Measurements from ENCODE around the gene OR52B2. TPM values are rescaled to one million over a fixed set of nuclear protein-coding genes. Genes with fewer than 3 reads are reported as not detected.

The OR52B2 gene
- total and polyA plus RNA-seq, 4 donors = 0.33 TPM; not detected in 3

- Histone ChIP-seq H3K9ac (ENCODE audit: low read depth in 1 of 2, low read length in 2 of 2) (no peak overlapping the region), H3K4me3 (ENCODE audit: low read depth in 1 of 3, low read length in 3 of 3) (no peak overlapping the region), H3K9me3 (ENCODE audit: control insufficient read depth in 4 of 4, low read length in 3 of 4) (no peaks in the 10 kb centered on the region), H3K36me3 (ENCODE audit: control insufficient read depth in 4 of 4, insufficient read depth in 3 of 4, low read depth in 1 of 4, low read length in 3 of 4) (peaks cover 19 to 94% (median 78%) of the 10 kb centered on the region in 4 donors), H3K27ac (ENCODE audit: low read depth in 1 of 2, low read length in 2 of 2) (no peak overlapping the region), H3K4me1 (ENCODE audit: control insufficient read depth in 4 of 4, insufficient read depth in 4 of 4, low read length in 3 of 4) (no peaks in the 10 kb centered on the region), H3K27me3 (ENCODE audit: control insufficient read depth in 4 of 4, insufficient read depth in 4 of 4, low read length in 3 of 4) (no peaks in the 10 kb centered on the region)
- 96% methylated on average over 10 of the region's 10 CpGs for whole genome bisulfite sequencing
- TF ChIP-seq FOXA2 (IDR thresholded peaks at IDR 0.05) (no peak), HNF4A (conservative IDR thresholded peaks at IDR 0.05) (no peak), FOXA1 (IDR thresholded peaks at IDR 0.05) (no peak), EGR1 (IDR thresholded peaks at IDR 0.05; ENCODE audit: low read depth in 2 of 2) (no peak), MAX (IDR thresholded peaks at IDR 0.05) (no peak), RAD21 (IDR thresholded peaks at IDR 0.05) (no peak), ATF3 (IDR thresholded peaks at IDR 0.05) (no peak), TAF1 (conservative IDR thresholded peaks at IDR 0.05) (no peak), CTCF (IDR thresholded peaks at IDR 0.05; ENCODE audit: low read depth, low read length, missing input control) (no peak), HNF4G (IDR thresholded peaks at IDR 0.05) (no peak), REST (IDR thresholded peaks at IDR 0.05) (no peak), SP1 (IDR thresholded peaks at IDR 0.05) (no peak), JUND (IDR thresholded peaks at IDR 0.05) (no peak), ZBTB33 (IDR thresholded peaks at IDR 0.05) (no peak), GABPA (IDR thresholded peaks at IDR 0.05 in 1 of 2, conservative IDR thresholded peaks at IDR 0.05 in 1 of 2) (no peak)
- DNase-seq (ENCODE audit: low spot score) = no peak
These were observed 44.4 kb upstream of the OR52B2 start for GRCh38 chr11:6214530-6214929.
